Cerebellar cortex (tissue), 1 donor: ENCODE data around the gene LHPP.

Source experiments
- DNase-seq: peaks from one replicate; pipeline ENCODE4 v3.0.0-alpha.2; 2015; ENCODE audit warnings: low spot score

Gene LHPP

GRCh38 chr10:124644771-124645415 is 183.3 kb downstream of the LHPP start:
- DNase-seq: no peak

- DNase-seq: no peak
Measured at GRCh38 chr10:124645467-124646095, 184.0 kb downstream of the LHPP start.

- DNase-seq: no peak
Measured at GRCh38 chr10:124646483-124647352, 185.1 kb downstream of the LHPP start.

GRCh38 chr10:124647421-124648130 is 186.0 kb downstream of the LHPP start:
- no peak for DNase-seq

- DNase-seq: no peak
Measured at GRCh38 chr10:124648131-124648475, 186.5 kb downstream of the LHPP start.

GRCh38 chr10:124648738-124649137 is 187.1 kb downstream of the LHPP start:
- no peak for DNase-seq

GRCh38 chr10:124649214-124649613 is 187.6 kb downstream of the LHPP start:
- DNase-seq: peak; percentile 55

GRCh38 chr10:124650263-124650662 is 188.6 kb downstream of the LHPP start:
- no peak for DNase-seq

- DNase-seq: no peak
Measured at GRCh38 chr10:124650820-124651401, 189.3 kb downstream of the LHPP start.

GRCh38 chr10:124651402-124651891 is 189.8 kb downstream of the LHPP start:
- DNase-seq: no peak

GRCh38 chr10:124652200-124652599 is 190.6 kb downstream of the LHPP start:
- no peak for DNase-seq

GRCh38 chr10:124652701-124653100 is 191.1 kb downstream of the LHPP start:
- no peak for DNase-seq

GRCh38 chr10:124653311-124653710 is 191.7 kb downstream of the LHPP start:
- DNase-seq: no peak

GRCh38 chr10:124653811-124654651 is 192.4 kb downstream of the LHPP start:
- DNase-seq: peak; percentile 80

- no peak for DNase-seq
Measured at GRCh38 chr10:124654686-124655085, 193.1 kb downstream of the LHPP start.

GRCh38 chr10:124655191-124656112 is 193.8 kb downstream of the LHPP start:
- DNase-seq: peak; percentile 69

- DNase-seq: no peak
Measured at GRCh38 chr10:124656113-124656490, 194.5 kb downstream of the LHPP start.

GRCh38 chr10:124656541-124656940 is 194.9 kb downstream of the LHPP start:
- DNase-seq: no peak

- DNase-seq: peak; percentile 53
Measured at GRCh38 chr10:124657806-124658205, 196.2 kb downstream of the LHPP start.
